GM21381 (cell line): ENCODE measurements around the gene HERC2.
"Not testable (repeated sequence)": the region's sequence is repeated elsewhere in the genome, so short reads cannot be mapped to it uniquely, and the experiment has no call there.

Experiments used
- ATAC-seq: cut with Tn5 transposase; IDR thresholded peaks from one replicate; pipeline ENCODE4 v1.9.1; 2021; ENCODE audit warnings: mild to moderate bottlenecking, moderate library complexity; ENCODE audit not compliant: unreplicated experiment

The HERC2 gene

GRCh38 chr15:28322129-28322588 is at the start of gene HERC2:
TSS of gene HERC2 (minus strand) at chr15:28322179. CDS start at chr15:28321433, 746 bp downstream.
- not testable (repeated sequence) for ATAC-seq

- not testable (repeated sequence) for ATAC-seq
Observed at GRCh38 chr15:28365502-28365901, 43.5 kb upstream of the HERC2 start.

GRCh38 chr15:28357984-28358383 is 36.0 kb upstream of the HERC2 start, which contains the start of gene GOLGA6L24:
TSS of gene GOLGA6L24 (minus strand) at chr15:28358084. CDS start at chr15:28358023, 61 bp downstream.
- not testable (repeated sequence) for ATAC-seq

GRCh38 chr15:28321358-28322078 is 461 bp downstream of the HERC2 start:
- not testable (repeated sequence) for ATAC-seq

GRCh38 chr15:28319725-28320124 is 2.3 kb downstream of the HERC2 start:
- ATAC-seq, result not testable (repeated sequence)

- not testable (repeated sequence) for ATAC-seq
Observed at GRCh38 chr15:28318828-28319227, 3.2 kb downstream of the HERC2 start.

- not testable (repeated sequence) for ATAC-seq
Observed at GRCh38 chr15:28318122-28318521, 3.9 kb downstream of the HERC2 start.

- ATAC-seq, result not testable (repeated sequence)
Observed at GRCh38 chr15:28316958-28317357, 5.0 kb downstream of the HERC2 start.

- ATAC-seq, result not testable (repeated sequence)
Observed at GRCh38 chr15:28310454-28310853, 11.5 kb downstream of the HERC2 start.

GRCh38 chr15:28308718-28309117 is 13.3 kb downstream of the HERC2 start:
- not testable (repeated sequence) for ATAC-seq

- ATAC-seq, result not testable (repeated sequence)
Observed at GRCh38 chr15:28305700-28306099, 16.3 kb downstream of the HERC2 start.

GRCh38 chr15:28297434-28297833 is 24.5 kb downstream of the HERC2 start:
- ATAC-seq, result not testable (repeated sequence)

GRCh38 chr15:28296814-28297213 is 25.2 kb downstream of the HERC2 start:
- ATAC-seq, result not testable (repeated sequence)

GRCh38 chr15:28295009-28295563 is 26.9 kb downstream of the HERC2 start:
- ATAC-seq, result not testable (repeated sequence)

GRCh38 chr15:28294560-28294959 is 27.4 kb downstream of the HERC2 start:
- ATAC-seq, result not testable (repeated sequence)

- ATAC-seq, result peak; percentile 16
Observed at GRCh38 chr15:28289694-28290463, 32.1 kb downstream of the HERC2 start.

- ATAC-seq, result peak; percentile 78
Observed at GRCh38 chr15:28288830-28289693, 32.9 kb downstream of the HERC2 start.

GRCh38 chr15:28286659-28287058 is 35.3 kb downstream of the HERC2 start:
- ATAC-seq, result not testable (repeated sequence)

- no peak for ATAC-seq
Observed at GRCh38 chr15:28286031-28286430, 35.9 kb downstream of the HERC2 start.

GRCh38 chr15:28281876-28282275 is 40.1 kb downstream of the HERC2 start:
- no peak for ATAC-seq
